ENCODE measurements around the gene MAPKBP1. TPM values are rescaled to one million over a fixed set of nuclear protein-coding genes. Genes with fewer than 3 reads are reported as not detected.

MAPKBP1 gene
- total RNA-seq, 1 donor, result 22.8 TPM

GRCh38 chr15:41822957-41823356 is 48.7 kb downstream of the MAPKBP1 start:
- no peak for DNase-seq (ENCODE audit: insufficient read length, low spot score, missing footprints)
- H3K4me2 ChIP-seq (ENCODE audit: insufficient read depth, low read length), result no peak overlapping the region
- peaks cover 5% of the 10 kb centered on the region for H3K4me1 ChIP-seq (ENCODE audit: insufficient read depth, low read length)
- H2AFZ ChIP-seq (ENCODE audit: low read length), result no peak overlapping the region
- TF ChIP-seq CTCF (IDR thresholded peaks at IDR 0.05; ENCODE audit: extremely low read depth, low read depth, low read length), result no peak
- no peaks in the 10 kb centered on the region for H3K79me2 ChIP-seq (ENCODE audit: insufficient read depth, low read length)
- no peak overlapping the region for H3K4me3 ChIP-seq (ENCODE audit: insufficient read depth, low read length)
- no peaks in the 10 kb centered on the region for H3K9me3 ChIP-seq (ENCODE audit: low read depth, low read length)
- no peaks in the 10 kb centered on the region for H4K20me1 ChIP-seq (ENCODE audit: insufficient read depth, low read length)
- peaks cover 46% of the 10 kb centered on the region for H3K36me3 ChIP-seq (ENCODE audit: insufficient read depth, low read length)
- H3K27ac ChIP-seq (ENCODE audit: low read depth, low read length), result no peak overlapping the region
- H3K27me3 ChIP-seq (ENCODE audit: insufficient read depth, low read length), result no peaks in the 10 kb centered on the region

GRCh38 chr15:41823502-41823901 is 49.2 kb downstream of the MAPKBP1 start:
- TF ChIP-seq CTCF (IDR thresholded peaks at IDR 0.05; ENCODE audit: extremely low read depth, low read depth, low read length), result no peak
- no peak overlapping the region for H3K4me2 ChIP-seq (ENCODE audit: insufficient read depth, low read length)
- H3K9me3 ChIP-seq (ENCODE audit: low read depth, low read length), result no peaks in the 10 kb centered on the region
- peaks cover 8% of the 10 kb centered on the region for H3K4me1 ChIP-seq (ENCODE audit: insufficient read depth, low read length)
- no peak overlapping the region for H3K27ac ChIP-seq (ENCODE audit: low read depth, low read length)
- no peaks in the 10 kb centered on the region for H4K20me1 ChIP-seq (ENCODE audit: insufficient read depth, low read length)
- no peaks in the 10 kb centered on the region for H3K27me3 ChIP-seq (ENCODE audit: insufficient read depth, low read length)
- peak; percentile 38 for DNase-seq (ENCODE audit: insufficient read length, low spot score, missing footprints)
- H2AFZ ChIP-seq (ENCODE audit: low read length), result no peak overlapping the region
- no peaks in the 10 kb centered on the region for H3K79me2 ChIP-seq (ENCODE audit: insufficient read depth, low read length)
- H3K4me3 ChIP-seq (ENCODE audit: insufficient read depth, low read length), result no peak overlapping the region
- H3K36me3 ChIP-seq (ENCODE audit: insufficient read depth, low read length), result peaks cover 41% of the 10 kb centered on the region

- TF ChIP-seq CTCF (IDR thresholded peaks at IDR 0.05; ENCODE audit: extremely low read depth, low read depth, low read length), result no peak
- H3K9me3 ChIP-seq (ENCODE audit: low read depth, low read length), result no peaks in the 10 kb centered on the region
- no peak overlapping the region for H2AFZ ChIP-seq (ENCODE audit: low read length)
- H3K4me1 ChIP-seq (ENCODE audit: insufficient read depth, low read length), result peaks cover 15% of the 10 kb centered on the region
- H3K79me2 ChIP-seq (ENCODE audit: insufficient read depth, low read length), result no peaks in the 10 kb centered on the region
- H3K4me3 ChIP-seq (ENCODE audit: insufficient read depth, low read length), result no peak overlapping the region
- no peaks in the 10 kb centered on the region for H3K27me3 ChIP-seq (ENCODE audit: insufficient read depth, low read length)
- no peak overlapping the region for H3K4me2 ChIP-seq (ENCODE audit: insufficient read depth, low read length)
- DNase-seq (ENCODE audit: insufficient read length, low spot score, missing footprints), result peak; percentile 59
- peaks cover 35% of the 10 kb centered on the region for H3K36me3 ChIP-seq (ENCODE audit: insufficient read depth, low read length)
- no peaks in the 10 kb centered on the region for H4K20me1 ChIP-seq (ENCODE audit: insufficient read depth, low read length)
- H3K27ac ChIP-seq (ENCODE audit: low read depth, low read length), result no peak overlapping the region
Observed at GRCh38 chr15:41824062-41824745, 49.9 kb downstream of the MAPKBP1 start.

- H2AFZ ChIP-seq (ENCODE audit: low read length), result no peak overlapping the region
- H3K27ac ChIP-seq (ENCODE audit: low read depth, low read length), result no peak overlapping the region
- no peak overlapping the region for H3K4me3 ChIP-seq (ENCODE audit: insufficient read depth, low read length)
- no peaks in the 10 kb centered on the region for H3K79me2 ChIP-seq (ENCODE audit: insufficient read depth, low read length)
- no peaks in the 10 kb centered on the region for H4K20me1 ChIP-seq (ENCODE audit: insufficient read depth, low read length)
- H3K36me3 ChIP-seq (ENCODE audit: insufficient read depth, low read length), result peaks cover 26% of the 10 kb centered on the region
- no peaks in the 10 kb centered on the region for H3K9me3 ChIP-seq (ENCODE audit: low read depth, low read length)
- no peak for TF ChIP-seq CTCF (IDR thresholded peaks at IDR 0.05; ENCODE audit: extremely low read depth, low read depth, low read length)
- H3K4me2 ChIP-seq (ENCODE audit: insufficient read depth, low read length), result no peak overlapping the region
- no peak for DNase-seq (ENCODE audit: insufficient read length, low spot score, missing footprints)
- peaks cover 15% of the 10 kb centered on the region for H3K4me1 ChIP-seq (ENCODE audit: insufficient read depth, low read length)
- H3K27me3 ChIP-seq (ENCODE audit: insufficient read depth, low read length), result no peaks in the 10 kb centered on the region
Observed at GRCh38 chr15:41825145-41825544, 50.9 kb downstream of the MAPKBP1 start.

All from osteoblast (primary cell).